Thymus (tissue), 11 donors: ENCODE results near the gene DGKG. TPM values are rescaled to one million over a fixed set of nuclear protein-coding genes. Genes with fewer than 3 reads are reported as not detected.

Source experiments
- DNase-seq, 9 donors: peaks; one replicate each; pipeline ENCODE4 v3.0.0-alpha.2; 2013; ENCODE audit warnings: low spot score in 9 of 9, low read depth in 6 of 9, missing footprints in 1 of 9
- H3K27ac ChIP-seq, 2 donors: one replicate each; pipeline ENCODE4 v1.5.1; 2013; ENCODE audit warnings: control low read depth in 1 of 2, low read depth in 1 of 2, low read length in 1 of 2, mild to moderate bottlenecking in 1 of 2, moderate library complexity in 1 of 2
- H3K27me3 ChIP-seq, 2 donors: one replicate each; pipeline ENCODE4 v1.5.1; 2013; ENCODE audit warnings: low read length in 1 of 2; ENCODE audit not compliant: control insufficient read depth in 2 of 2, insufficient read depth in 1 of 2
- H3K36me3 ChIP-seq, 2 donors: one replicate each; pipeline ENCODE4 v1.5.1; 2013; ENCODE audit warnings: low read length in 1 of 2, mild to moderate bottlenecking in 1 of 2, moderate library complexity in 1 of 2; ENCODE audit not compliant: control insufficient read depth in 2 of 2, insufficient read depth in 2 of 2
- H3K4me1 ChIP-seq, 2 donors: one replicate each; pipeline ENCODE4 v1.5.1; 2013; ENCODE audit warnings: low read length in 2 of 2; ENCODE audit not compliant: control insufficient read depth in 2 of 2, insufficient read depth in 2 of 2
- H3K4me3 ChIP-seq, 2 donors: one replicate each; pipeline ENCODE4 v1.5.1; 2013; ENCODE audit warnings: low read length in 2 of 2, control low read depth in 1 of 2, mild to moderate bottlenecking in 1 of 2
- H3K9me3 ChIP-seq, 2 donors: one replicate each; pipeline ENCODE4 v1.5.1; 2013; ENCODE audit warnings: low read length in 1 of 2, mild to moderate bottlenecking in 1 of 2; ENCODE audit not compliant: control insufficient read depth in 2 of 2, insufficient read depth in 1 of 2
- whole genome bisulfite sequencing: extraction: QIAGEN DNeasy Blood & Tissue Kit; methylation state at CpG from one replicate; pipeline ENCODE4 v1.1.7; 2013; 5-methylcytosine and 5-hydroxymethylcytosine counted together
- polyA plus RNA-seq: library from polyadenylated mRNA; stranded (reverse); fragments of 200-250 nt; gene quantifications from one replicate; pipeline ENCODE4 v1.2.3, GENCODE V29; 2013
- total RNA-seq: library from RNA; stranded (reverse); fragments of 120-200 nt; gene quantifications from one replicate; pipeline ENCODE4 v1.2.4, GENCODE V29; 2013
- donor health status: healthy.

DGKG gene
- total and polyA plus RNA-seq, 2 donors: 1.1 to 1.6 TPM

DNA sequence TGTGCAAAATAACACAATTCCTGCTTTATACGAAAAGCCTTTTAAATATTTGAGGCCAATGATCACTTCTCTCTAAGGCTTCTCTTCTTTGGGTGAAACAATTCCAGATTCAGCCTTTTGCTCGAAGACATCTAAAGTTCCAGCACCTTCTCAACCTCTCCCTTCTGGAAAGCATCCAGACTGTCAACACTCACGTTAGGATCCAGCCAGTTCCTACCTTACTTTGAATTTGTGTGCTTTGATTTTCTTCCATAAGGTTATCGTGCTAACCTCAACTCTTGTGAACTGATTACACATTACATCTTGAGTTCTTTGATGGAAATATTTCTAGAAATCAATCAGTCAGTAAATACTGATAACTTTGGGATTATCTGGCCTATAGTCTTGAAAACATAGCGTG, 127.9 kb downstream of the DGKG start:
- Histone ChIP-seq H3K27me3 (no peaks in the 10 kb centered on the region), H3K9me3 (no peaks in the 10 kb centered on the region), H3K36me3 (no peaks in the 10 kb centered on the region), H3K4me1 (peaks cover 8 to 17% of the 10 kb centered on the region in 2 donors), H3K27ac (no peak overlapping the region), H3K4me3 (no peak overlapping the region)
- DNase-seq: no peak
- WGBS: 95% methylated on average over 5 of the region's 5 CpGs

DNA sequence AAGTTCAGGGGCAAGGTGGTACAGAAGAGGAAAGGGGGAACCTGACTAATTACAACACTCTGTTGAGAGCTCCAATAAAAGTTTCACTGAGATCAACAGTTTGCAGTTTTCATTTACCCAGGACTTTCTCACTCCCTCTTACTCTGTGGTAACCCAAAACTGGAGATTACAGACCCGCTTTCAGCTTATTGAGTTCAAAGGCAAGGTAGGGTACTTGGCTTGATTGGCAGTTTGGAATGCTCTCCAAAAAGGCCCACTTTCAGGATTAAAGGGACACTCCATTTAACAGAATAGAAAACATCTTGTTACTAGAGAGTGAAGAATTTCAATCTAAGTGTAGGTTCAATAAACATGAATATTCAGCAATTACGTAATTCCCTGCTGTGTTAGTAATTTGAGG, 135.6 kb downstream of the DGKG start:
- Histone ChIP-seq H3K4me3 (no peak overlapping the region), H3K9me3 (no peaks in the 10 kb centered on the region), H3K27ac (no peak overlapping the region), H3K27me3 (peaks cover 0 to 3% of the 10 kb centered on the region in 2 donors), H3K4me1 (peaks cover 2 to 24% of the 10 kb centered on the region in 2 donors), H3K36me3 (no peaks in the 10 kb centered on the region)
- DNase-seq: no peak
- 96% methylated on average over 2 of the region's 2 CpGs for WGBS

DNA sequence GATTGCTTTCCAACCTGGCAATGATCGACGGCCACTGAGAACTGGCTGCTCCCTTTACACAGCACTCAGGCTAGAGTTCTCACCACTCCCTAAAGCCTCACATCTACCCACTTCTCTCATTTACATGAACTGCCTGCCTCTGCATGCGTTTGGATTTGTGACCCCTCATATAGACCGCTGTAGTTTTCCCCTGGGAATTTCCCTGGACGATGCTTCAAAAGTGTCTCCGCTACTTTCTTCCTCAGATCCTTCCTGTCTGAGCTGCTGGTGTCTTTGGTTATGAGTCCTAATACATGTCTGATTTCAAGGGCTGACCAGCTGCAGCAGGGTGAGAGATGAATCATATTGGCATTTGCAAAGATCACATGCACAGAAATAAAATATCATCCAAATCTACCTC, 136.4 kb downstream of the DGKG start:
- WGBS: 91% methylated on average over 6 of the region's 6 CpGs
- no peak for DNase-seq

DNA sequence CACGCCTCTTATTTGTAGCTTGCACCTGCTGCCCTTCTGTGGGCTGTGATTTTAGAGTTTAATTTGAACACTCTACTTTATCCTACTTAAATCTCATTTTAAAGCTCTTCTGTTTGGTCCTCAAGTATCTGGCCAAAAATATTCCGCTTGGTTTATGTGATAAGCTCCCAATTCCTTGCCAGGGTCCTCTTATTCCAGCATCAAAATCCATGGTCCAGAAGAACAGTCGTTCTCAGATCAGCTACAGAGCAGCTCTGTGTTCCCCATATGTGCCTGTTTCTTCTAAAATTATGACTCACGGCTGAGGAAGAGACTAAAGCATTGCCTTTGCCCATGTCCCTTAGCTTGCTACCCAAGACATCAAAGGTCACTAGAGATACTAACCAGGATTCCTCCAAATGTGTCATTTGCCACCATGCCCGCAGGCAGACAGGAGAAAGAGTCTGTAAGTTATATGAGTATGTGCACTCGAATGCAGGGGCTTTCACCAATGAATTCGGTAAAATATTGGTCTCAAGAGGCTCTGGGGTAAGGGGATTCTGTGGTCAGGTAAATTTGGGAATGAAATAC, 137.9 kb downstream of the DGKG start:
- H3K27ac ChIP-seq: no peak overlapping the region
- 95% methylated on average over 7 of the region's 7 CpGs for WGBS
- H3K9me3 ChIP-seq: no peaks in the 10 kb centered on the region
- peaks cover 0 to 3% of the 10 kb centered on the region in 2 donors for H3K27me3 ChIP-seq
- H3K4me3 ChIP-seq: no peak overlapping the region
- peaks cover 10 to 44% of the 10 kb centered on the region in 2 donors for H3K4me1 ChIP-seq
- no peak for DNase-seq
- H3K36me3 ChIP-seq: no peaks in the 10 kb centered on the region

More for the DNA sequence above, 136.4 kb downstream of the DGKG start:
- Histone ChIP-seq H3K4me1 (peaks cover 2 to 33% of the 10 kb centered on the region in 2 donors), H3K36me3 (no peaks in the 10 kb centered on the region), H3K27ac (no peak overlapping the region), H3K9me3 (no peaks in the 10 kb centered on the region), H3K27me3 (peaks cover 0 to 3% of the 10 kb centered on the region in 2 donors), H3K4me3 (no peak overlapping the region)

DNA sequence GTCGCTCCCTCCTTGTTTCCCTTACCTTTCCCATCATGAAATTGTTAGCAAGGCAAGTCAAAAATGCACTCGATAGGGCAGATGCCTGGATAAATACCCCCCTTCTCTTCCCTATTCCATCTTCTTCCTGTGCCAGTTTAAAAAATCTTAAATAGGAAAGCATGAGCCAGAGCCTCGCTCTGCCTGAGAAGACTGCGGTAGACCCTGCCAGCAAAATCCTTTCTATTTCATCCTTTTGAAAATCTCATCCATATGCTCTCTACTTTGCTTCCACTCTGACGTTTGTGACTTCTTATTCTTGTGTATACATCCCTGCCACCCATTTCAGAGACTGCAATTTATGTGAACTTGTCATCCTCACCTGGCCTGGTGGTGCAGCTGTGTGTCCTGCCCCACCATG, 138.6 kb downstream of the DGKG start:
- peaks cover 10 to 48% of the 10 kb centered on the region in 2 donors for H3K4me1 ChIP-seq
- H3K9me3 ChIP-seq: no peaks in the 10 kb centered on the region
- H3K36me3 ChIP-seq: no peaks in the 10 kb centered on the region
- 84% methylated on average over 5 of the region's 5 CpGs for WGBS
- H3K27me3 ChIP-seq: peaks cover 0 to 3% of the 10 kb centered on the region in 2 donors
- peak in 1 of 9 donors; percentile 57 for DNase-seq
- H3K4me3 ChIP-seq: no peak overlapping the region
- H3K27ac ChIP-seq: no peak overlapping the region

DNA sequence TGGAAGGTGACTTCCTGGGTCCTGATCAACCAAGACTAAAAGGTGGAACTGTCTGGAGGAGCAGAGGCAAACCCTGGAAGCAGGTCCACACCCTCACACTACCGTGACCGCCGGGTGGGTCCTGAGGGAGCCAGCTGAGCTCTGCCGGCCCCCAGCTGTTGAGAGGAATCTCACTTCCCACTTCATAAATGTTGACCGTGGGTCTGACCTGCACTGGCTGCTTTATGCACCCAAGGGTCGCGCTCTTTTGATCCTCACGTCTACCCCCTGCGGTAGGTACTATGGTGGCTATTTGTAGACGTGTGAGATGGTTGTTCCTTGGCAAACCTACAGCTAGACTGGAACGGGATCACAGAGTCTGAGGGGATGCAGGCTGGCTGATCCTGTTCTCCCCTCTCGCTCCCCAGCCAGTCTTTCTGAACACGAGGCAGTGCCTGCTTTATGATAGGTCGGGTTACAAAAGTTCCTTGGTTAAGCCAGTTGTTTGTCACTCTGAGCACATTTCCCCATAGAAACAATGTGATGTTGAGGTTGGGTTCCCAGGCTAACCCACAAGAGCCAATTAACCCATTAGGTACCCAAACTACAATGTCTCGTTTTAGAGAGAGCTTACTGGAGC, 140.2 kb downstream of the DGKG start:
- no peak for DNase-seq
- Histone ChIP-seq H3K27me3 (peaks cover 0 to 3% of the 10 kb centered on the region in 2 donors), H3K4me1 (peaks cover 25 to 64% of the 10 kb centered on the region in 2 donors), H3K36me3 (no peaks in the 10 kb centered on the region), H3K9me3 (no peaks in the 10 kb centered on the region), H3K27ac (no peak overlapping the region), H3K4me3 (no peak overlapping the region)
- WGBS: 93% methylated on average over 15 of the region's 15 CpGs

DNA sequence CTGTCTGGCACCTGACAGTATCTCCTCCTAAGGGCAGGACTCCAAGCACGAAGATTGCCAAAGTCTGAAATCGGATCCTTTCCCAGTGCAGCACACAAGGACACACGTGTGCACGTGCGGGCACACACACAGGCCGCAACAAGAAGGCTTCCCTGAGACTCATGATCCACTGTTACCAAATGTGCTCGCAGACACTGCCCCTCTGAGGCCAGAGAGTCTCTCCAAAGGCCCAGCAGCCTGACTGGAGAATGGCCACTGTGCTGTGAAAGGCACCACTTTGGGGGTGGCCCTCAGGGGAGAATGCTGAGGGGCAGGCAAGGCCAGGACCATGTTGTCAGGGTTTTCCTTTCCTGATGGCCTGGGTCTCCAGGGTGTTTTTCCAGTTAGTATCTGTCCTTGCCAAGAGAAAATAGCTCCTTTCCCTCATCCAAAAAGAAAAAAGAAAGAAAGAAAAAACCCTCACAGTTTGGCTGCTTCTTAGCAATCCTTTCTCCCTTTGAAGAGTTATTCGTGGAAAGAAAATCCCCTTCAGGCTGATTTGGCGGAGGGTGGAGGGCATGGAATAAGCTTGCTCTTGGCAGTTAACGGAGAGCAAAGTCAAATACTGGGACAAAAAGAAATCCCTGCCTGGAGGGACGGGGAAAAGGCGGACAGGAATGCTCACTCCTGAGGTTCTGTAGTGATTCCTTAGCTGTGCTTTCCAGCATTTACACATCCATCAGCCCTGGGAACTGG, 141.0 kb downstream of the DGKG start:
- Histone ChIP-seq H3K4me3 (no peak overlapping the region), H3K27me3 (peaks cover 0 to 3% of the 10 kb centered on the region in 2 donors), H3K36me3 (no peaks in the 10 kb centered on the region), H3K9me3 (no peaks in the 10 kb centered on the region), H3K4me1 (peaks cover 32 to 68% of the 10 kb centered on the region in 2 donors), H3K27ac (no peak overlapping the region)
- WGBS: 94% methylated on average over 12 of the region's 12 CpGs
- no peak for DNase-seq

DNA sequence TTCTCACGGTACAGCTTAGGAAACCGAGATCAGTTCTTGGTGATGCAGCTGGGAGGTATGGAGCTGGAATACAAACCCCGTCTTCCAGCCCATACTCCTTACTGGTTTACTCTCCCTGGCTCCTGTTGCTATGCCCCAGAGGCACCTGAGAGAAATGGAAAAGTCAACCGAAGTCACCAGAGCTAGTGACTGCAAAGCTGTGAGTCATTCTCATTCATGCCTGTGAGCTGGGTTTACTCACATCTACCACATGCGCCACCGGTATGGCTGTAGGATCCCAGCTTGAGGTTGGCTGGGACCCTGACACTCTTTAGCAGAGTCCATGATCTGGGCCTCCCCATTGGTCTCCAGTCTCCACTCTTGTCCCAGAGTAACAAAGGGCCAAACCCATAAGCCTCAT, 141.7 kb downstream of the DGKG start:
- Histone ChIP-seq H3K27me3 (peaks cover 0 to 3% of the 10 kb centered on the region in 2 donors), H3K36me3 (no peaks in the 10 kb centered on the region), H3K4me1 (peaks cover 34 to 75% of the 10 kb centered on the region in 2 donors), H3K27ac (no peak overlapping the region), H3K9me3 (no peaks in the 10 kb centered on the region), H3K4me3 (no peak overlapping the region)
- DNase-seq: no peak
- WGBS: 98% methylated on average over 6 of the region's 6 CpGs

DNA sequence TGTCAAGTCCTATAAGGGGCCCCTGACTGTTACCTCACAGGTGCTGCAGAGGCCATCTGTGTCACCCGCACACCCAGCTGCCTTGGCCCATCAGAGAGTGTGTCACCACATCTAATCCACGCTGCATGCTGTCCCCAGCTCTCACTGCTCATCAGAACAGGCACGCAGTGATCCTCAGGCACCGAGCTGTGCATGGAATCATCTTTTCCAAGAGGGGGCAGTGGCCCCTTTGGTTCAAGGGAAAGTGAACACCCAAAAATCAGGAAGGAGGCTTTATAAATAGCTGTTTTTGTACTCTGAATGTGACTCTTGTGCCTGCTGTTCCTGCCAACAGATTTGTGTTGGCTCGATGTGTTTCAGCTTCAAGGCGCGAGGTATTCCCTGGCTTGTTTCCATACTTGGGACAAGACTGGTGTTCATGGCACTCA, 142.8 kb downstream of the DGKG start:
- Histone ChIP-seq H3K4me1 (peaks cover 34 to 82% of the 10 kb centered on the region in 2 donors), H3K27ac (no peak overlapping the region), H3K9me3 (peaks cover 0 to 3% of the 10 kb centered on the region in 2 donors), H3K27me3 (peaks cover 0 to 3% of the 10 kb centered on the region in 2 donors), H3K4me3 (no peak overlapping the region), H3K36me3 (no peaks in the 10 kb centered on the region)
- DNase-seq: peak in 3 of 9 donors; percentile 71 to 85 (median 76)
- 52% methylated on average over 7 of the region's 7 CpGs for WGBS
